SIG-M5 treated with dmso at 0.1 percent for 504 hours (cell line): Measurements from ENCODE around the gene TRAF1.

Experiments used
- DNase-seq: peaks from one replicate; lab custom pipeline; 2025; ENCODE audit not compliant: unreplicated experiment; lab: John Stamatoyannopoulos, UW

The TRAF1 gene

DNA sequence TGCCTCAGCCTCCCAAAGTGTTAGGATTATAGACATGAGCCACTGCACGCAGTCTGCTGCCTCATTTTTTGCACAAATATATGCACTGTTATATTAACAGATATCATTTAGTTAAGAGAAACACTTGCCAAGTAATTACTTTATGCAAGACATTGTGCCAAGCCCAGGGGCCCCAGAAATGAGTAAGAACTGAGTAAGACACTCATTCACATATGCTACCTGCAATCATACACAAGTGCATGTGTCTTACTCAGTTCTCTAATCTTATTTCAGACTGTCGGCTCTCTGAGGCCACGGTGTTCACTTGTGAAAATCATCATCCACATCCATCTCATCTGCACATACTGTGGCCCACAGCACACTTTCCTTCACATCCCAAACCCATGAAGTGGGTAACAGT is 16.0 kb downstream of the TRAF1 start:
- DNase-seq: no peak

DNA sequence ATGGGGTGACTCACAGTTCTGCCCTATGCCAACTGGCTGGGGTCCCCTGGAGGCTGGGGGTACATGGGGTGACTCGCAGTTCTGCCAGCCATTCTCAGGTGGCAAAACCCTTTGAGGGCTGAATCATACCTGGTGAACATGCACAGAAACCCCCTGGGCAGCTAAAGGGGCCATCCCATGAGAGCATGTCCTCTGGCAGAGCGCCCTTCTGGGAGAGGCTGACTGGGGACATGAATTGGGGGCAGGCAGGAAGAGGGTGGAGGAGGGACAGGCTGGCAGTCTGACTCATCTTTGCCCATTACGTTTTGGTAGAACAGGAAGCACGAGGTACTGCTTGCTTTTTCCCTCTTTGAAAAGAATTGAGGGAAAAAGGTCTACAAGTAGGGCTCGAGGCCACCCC is 16.7 kb downstream of the TRAF1 start:
- DNase-seq: peak; percentile 9

- DNase-seq: no peak
These were observed 21.1 kb downstream of the TRAF1 start for GRCh38 chr9:120905315-120906164.

DNA sequence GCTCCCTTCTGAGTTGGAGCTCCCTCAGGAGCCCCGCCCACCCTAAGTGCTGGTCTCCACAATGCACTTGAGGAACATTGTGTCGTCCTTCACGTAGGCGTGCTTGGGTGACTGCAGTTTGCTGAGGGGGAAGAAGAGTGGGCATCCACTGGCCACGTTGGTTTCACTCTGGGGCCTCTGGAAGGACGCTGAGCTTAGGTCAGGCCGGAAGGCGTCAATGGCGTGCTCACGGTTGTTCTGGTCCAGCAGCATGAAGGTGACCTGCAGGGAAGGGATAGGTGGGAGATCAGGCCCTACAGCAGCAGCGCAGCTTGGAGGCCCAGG is 21.7 kb downstream of the TRAF1 start:
- DNase-seq: no peak

DNA sequence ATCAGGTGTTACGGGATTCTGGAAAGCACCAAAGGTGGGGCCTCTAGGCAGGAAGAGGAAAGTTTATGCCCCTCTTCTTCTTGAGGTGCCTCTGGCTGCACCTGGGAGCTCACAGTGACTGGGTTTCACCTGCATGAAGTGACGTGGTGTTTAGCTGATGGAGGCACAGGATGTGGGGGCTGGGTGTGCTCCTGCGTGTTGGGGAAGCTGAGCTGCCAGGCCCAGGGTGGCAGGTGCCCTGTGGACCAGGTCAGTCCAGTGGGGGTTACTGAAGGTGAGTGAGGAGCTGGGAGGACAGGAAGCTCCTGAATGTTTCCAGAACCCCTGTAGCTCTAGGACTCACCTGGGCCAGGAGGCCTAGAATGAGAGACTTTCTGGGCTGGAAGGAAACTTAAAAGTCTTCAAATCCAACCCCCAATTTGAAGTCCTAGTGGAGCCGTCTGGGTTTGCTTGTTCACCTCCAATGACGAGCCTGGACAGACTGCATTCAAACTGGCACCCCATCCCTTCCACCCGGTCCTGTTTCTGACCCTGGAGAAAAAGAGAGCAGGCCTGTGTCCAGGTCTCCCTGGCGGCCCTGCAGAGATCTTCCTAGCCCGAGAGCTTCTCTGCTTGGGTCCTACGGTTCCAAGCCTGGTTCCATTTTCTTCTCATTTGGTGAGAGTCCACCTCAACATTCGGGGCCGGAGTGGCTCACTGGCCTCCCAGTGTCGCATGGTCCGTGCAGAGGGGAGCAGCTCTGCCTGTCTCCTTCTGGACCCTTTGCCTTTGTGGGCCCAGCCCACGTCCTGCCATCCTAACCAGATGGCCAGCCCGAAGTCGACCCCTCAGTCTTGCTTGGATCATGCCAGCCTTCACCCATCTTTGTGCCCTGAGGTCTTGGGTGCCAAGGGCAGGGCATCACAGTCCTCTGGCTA is 22.3 kb downstream of the TRAF1 start:
- DNase-seq: no peak

DNA sequence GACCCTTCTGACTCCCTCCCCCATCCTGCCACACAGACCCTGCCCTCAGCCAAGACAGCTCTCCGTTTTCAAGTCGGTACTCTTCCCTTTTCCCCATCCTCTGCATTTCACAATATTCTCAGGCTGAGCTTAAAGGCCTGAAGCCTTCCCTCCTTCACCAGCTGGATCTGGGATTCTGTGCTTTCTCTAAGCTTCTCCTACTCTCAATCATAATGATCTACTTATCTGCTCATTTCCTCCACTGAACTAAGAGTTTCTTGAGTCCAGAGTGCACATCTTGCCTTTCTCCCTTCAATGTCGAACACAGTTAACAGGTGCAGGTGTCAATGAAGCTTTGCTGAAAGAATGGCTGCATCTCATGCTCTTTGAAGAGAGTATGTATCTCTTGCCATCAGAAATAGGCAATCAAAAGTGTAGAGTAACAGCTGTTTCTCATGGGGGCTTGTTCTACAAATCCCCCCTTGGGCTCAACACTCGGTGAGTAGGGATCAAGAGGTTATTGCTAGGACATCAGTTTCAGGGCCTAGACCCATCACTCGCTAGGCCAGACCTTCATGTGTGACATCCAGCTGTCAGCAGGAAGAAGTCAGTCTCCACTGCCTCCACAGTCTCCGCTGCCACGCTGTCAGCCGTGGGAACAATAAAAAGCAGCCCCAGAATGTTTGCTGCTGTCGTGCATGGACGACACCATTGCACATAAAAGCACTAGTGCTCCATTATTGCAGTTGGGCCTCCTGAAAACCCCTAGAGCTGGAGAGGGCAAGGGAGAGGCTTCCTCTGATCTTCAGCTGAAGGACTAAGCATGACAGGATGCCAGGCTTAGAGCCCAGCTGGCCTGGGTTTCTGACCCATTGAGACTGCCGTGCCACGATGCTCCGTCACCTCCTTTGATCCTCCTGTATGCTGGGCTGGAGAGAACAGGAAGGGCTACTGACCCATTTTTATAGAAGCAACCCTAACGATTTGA is 23.7 kb downstream of the TRAF1 start:
- DNase-seq: peak; percentile 23

DNA sequence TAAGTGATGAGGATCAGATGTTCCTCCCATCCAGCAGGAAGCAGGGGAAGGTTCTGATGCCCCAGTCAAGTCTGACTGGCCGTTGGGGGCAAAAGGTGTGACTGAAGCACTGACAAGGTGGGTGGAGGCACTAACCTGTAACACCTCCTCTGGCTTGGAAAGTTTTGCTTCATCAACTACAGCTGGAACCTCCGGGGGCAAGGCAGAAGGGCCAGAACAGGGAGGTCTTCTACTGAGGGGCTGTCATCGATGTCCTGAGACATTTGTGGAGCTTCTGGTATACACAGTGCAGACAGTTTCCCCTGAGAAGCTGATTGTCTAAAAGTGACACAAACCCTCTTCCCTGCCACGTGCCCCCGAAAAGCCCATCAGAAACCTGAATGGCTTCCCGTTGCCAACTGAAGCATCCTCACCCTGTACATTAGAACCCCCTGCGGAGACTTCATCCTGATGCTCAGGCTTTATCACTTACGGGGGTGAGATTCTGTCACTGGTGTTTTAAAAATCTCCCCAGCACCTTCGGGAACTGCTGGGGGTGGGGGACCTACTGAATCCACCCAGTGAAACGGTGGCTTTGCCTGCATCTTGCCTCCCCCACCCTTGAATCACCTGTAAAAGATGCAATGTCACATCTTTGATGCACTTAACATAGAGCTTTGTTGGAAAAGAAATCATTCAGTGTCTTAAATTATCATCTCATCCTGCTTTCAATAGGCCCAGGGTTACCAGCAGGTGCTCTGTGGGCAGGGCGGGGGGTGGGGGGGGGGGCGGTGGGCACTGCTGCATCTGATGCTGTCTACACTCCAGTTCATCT is 24.6 kb downstream of the TRAF1 start:
- no peak for DNase-seq

DNA sequence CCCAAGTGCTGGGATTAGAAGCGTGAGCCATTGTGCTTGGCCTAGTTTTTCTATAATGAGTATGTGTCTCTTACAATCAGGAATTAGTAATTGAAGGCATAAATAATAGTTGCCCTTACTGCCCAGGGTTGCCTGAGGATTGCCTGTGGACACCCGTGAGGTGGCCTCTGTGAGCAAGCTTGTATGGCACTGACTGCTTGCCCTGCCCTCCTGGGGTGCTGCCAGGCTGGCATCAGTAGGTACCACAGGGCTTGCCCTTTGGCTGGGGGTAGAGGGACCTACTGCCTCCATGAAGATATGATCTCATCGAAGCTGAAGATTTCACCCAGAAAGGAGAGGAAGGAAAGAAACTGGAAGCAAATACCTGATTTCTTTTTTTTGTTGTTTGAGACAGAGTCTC is 25.8 kb downstream of the TRAF1 start:
- DNase-seq: no peak

DNA sequence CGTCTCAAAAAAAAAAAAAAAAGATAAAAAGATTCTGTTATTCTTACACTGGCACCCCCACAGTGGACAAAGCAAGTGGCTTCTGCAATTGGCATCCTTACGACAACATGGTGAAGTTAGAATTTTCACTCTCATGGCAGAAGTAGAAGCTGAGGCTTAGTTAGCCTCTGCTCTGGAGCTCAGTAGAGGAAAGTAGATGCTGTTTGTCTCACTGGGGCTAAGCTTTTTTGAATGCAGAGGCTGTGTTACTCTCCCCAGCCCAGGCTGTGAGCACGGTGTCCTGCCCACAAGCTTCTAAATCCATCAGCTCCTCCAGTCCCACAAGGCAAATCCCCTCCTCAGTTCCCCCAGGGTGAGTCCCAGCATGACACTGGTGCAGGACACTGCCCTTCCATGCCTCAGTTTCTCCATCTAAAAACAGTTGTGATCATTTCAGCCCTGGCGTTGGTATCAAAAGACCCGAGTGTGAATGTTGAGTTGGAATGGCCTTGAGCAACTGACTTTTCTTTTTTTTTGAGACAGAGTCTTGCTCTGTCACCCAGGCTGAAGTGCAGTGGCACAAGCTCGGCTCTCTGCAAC is 27.0 kb downstream of the TRAF1 start:
- DNase-seq: no peak

DNA sequence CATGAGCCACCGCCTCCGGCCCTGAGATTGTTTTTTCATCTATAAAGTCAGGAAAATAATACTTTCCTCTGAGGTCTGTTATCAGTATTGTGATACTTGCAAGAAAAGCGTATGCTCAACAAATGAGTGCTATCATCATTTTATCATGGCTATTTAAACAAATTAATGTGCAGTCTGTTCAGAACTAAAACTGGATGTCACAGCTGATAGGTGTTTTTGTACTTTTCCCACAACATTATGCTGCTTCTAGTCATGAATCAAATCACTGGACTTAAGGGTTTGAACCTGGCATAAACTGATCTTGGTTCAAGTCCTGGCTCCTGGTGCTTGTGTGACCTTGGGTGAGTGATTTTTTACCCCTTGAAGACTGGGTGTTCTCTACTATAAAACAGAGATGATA is 28.2 kb downstream of the TRAF1 start:
- no peak for DNase-seq

DNA sequence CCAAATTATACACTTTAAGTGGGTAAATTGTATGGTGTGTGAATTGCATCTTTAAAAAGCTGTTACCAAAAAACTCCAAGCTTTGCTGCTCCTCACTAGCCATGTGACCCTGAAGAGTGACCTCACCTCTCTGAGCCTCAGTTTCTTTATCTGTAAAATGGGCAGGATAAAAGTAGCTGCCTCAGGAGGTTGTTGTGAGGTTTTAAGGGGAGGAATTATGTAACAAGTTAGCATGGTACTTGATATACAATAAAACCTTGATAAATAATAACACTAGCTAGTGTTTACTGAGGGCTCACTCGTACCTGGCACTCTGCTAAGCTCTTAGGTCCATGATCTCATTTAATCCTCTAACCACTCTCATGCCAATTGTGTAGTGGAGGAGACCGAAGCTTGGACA is 30.6 kb downstream of the TRAF1 start:
- no peak for DNase-seq

DNA sequence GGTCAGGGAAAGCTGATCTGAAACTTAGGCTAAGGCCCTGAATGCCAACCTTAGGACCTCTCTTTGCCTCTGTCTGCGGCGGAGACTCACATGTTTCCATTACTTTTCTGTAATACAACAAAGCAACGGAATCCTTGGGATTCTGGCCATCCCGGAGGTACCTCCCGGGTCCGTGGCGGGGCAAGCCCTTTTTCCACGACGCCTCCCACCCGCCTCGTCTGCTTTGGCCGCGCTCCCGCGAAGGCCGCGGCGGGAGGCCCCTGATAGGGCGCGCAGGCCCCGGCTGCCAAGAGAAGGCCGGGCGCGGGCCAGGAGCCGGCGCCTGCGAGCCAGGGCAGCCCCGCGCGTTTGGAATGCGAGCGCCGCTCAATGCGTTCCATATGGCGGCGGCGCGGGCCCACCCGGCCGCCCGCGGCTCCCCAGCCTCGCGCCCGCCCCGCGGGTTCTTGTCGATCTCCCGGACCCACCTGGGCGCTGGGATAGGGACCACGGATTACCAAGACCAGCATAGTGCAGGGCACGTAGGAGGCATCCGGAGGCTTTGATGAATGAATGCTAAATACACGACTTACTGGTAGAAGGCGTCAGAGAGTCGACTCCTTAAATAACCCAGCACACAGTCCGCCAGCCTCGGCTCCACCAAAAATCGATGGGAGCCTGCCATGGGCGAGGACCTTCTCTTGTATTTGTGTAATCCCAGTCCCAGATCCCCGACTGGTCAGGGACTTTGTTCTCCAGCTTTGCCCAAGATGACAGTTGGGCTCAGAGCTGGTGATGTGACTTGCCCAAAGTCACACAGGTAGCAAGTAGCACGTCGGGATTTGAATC is 32.1 kb downstream of the TRAF1 start:
- DNase-seq: no peak

GRCh38 chr9:120893611-120894307 is 32.8 kb downstream of the TRAF1 start:
- no peak for DNase-seq

DNA sequence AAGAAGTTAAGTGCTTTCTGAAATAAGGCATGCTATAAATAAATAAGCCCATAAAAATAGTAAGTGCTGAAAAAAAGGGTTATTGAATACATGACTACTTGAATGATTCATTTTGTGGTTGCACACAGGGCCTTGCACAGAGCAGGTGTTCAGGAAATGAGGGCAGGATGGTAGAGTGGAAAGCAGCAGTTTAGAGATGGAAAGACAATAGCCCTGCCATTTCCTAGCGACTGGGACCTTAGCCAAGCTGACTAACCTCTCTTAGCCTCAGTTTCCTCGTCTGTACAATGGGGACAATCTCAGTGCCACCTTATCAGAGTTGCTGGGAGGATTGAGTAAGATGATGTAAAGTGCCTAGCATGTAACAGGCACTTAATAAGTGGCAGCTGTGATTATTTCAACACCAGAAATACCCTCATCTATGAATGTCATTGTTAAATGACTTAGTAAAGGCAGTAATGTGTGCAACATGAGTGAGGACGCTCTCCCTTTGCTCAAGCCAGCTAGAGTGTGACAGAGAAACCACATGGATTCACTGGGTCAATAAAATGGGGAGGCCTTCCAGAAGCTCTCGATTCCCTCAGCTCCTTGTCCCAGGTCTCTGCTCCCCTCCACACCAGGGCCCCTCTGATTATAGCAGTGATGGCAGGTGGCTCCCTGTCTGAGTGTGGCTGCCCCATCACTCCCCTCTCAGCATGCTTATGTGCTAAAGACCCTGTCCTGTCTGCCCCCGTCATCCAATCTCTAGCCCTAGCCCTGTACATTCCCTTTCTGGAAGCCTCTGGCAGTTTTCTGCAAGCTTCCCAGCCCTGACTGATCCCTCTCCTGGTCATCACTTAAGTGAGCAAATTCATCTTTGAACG is 33.6 kb downstream of the TRAF1 start:
- DNase-seq: peak; percentile 87

- DNase-seq: no peak
These were observed 34.5 kb downstream of the TRAF1 start for GRCh38 chr9:120891884-120892747.

- no peak for DNase-seq
These were observed 35.2 kb downstream of the TRAF1 start for GRCh38 chr9:120891245-120891883.
